Chondrocyte (in vitro differentiated cells): ENCODE data around the gene APOB. TPM values are rescaled to one million over a fixed set of nuclear protein-coding genes. Genes with fewer than 3 reads are reported as not detected.

Source experiments
- DNase-seq: peaks from one replicate; pipeline ENCODE4 v3.0.0; 2021; ENCODE audit warnings: mixed read lengths, low spot score
- H3K27ac Mint-ChIP-seq: one replicate; pipeline ENCODE4 v1.8.0; 2021; ENCODE audit warnings: mild to moderate bottlenecking, moderate library complexity, mixed read lengths; ENCODE audit not compliant: unreplicated experiment
- H3K27me3 Mint-ChIP-seq: 2 replicates; pipeline ENCODE4 v1.8.0; 2021; ENCODE audit warnings: low read depth, mixed read lengths
- H3K36me3 Mint-ChIP-seq: 2 replicates; pipeline ENCODE4 v1.8.0; 2021; ENCODE audit warnings: low read depth, mixed read lengths
- H3K4me1 Mint-ChIP-seq: 2 replicates; pipeline ENCODE4 v1.8.0; 2021; ENCODE audit warnings: low read depth, mild to moderate bottlenecking, mixed read lengths
- H3K4me3 Mint-ChIP-seq: one replicate; pipeline ENCODE4 v1.8.0; 2021; ENCODE audit warnings: mild to moderate bottlenecking, moderate library complexity, mixed read lengths; ENCODE audit not compliant: unreplicated experiment
- H3K9me3 Mint-ChIP-seq: 2 replicates; pipeline ENCODE4 v1.8.0; 2021; ENCODE audit warnings: low read depth, mixed read lengths
- CTCF ChIP-seq: fragments of 200-600 bp; sonication (generic); IDR thresholded peaks from 2 replicates; pipeline ENCODE4 v1.5.0; 2021; ENCODE audit warnings: antibody characterized with exemption, mild to moderate bottlenecking, moderate library complexity
- total RNA-seq: library from RNA; stranded (reverse); gene quantifications from 3 replicates; pipeline ENCODE4 v1.2.1, GENCODE V29; 2021

Gene APOB
- total RNA-seq, 1 donor from 2014 or later, result 0.32 TPM

DNA sequence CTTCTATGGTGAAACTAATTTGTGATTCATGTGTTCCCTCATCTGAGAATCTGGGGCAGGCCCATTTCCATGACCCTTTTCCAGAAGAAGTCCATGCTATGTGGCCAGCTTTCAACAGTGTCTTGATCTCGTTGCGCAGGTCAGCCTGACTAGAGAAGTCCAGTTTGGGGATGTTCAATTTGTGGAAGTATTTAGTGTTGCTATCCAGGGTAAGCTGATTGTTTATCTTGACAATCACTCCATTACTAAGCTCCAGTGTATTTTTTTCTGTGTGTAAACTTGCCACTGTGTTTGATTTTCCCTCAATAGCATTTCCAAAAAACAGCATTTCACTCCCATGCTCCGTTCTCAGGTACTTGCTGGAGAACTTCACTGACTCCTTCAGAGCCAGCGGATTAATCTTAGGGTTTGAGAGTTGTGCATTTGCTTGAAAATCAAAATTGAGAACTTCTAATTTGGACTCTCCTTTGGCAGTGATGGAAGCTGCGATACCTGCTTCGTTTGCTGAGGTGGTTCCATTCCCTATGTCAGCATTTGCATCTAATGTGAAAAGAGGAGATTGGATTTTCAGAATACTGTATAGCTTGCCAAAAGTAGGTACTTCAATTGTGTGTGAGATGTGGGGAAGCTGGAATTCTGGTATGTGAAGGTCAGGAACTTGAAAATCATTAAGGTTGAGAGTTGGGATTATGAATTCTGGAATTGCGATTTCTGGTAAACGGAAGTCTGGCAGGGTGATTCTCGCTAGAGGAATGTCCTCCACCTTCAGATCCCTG is 35.7 kb downstream of the APOB start:
- peaks cover 45% of the 10 kb centered on the region for H3K27me3 Mint-ChIP-seq
- H3K36me3 Mint-ChIP-seq, result peaks cover 7% of the 10 kb centered on the region
- no peak for DNase-seq
- no peak for TF ChIP-seq CTCF
- no peak overlapping the region for H3K27ac Mint-ChIP-seq
- no peaks in the 10 kb centered on the region for H3K4me1 Mint-ChIP-seq
- H3K9me3 Mint-ChIP-seq, result peaks cover 6% of the 10 kb centered on the region
- H3K4me3 Mint-ChIP-seq, result no peak overlapping the region

DNA sequence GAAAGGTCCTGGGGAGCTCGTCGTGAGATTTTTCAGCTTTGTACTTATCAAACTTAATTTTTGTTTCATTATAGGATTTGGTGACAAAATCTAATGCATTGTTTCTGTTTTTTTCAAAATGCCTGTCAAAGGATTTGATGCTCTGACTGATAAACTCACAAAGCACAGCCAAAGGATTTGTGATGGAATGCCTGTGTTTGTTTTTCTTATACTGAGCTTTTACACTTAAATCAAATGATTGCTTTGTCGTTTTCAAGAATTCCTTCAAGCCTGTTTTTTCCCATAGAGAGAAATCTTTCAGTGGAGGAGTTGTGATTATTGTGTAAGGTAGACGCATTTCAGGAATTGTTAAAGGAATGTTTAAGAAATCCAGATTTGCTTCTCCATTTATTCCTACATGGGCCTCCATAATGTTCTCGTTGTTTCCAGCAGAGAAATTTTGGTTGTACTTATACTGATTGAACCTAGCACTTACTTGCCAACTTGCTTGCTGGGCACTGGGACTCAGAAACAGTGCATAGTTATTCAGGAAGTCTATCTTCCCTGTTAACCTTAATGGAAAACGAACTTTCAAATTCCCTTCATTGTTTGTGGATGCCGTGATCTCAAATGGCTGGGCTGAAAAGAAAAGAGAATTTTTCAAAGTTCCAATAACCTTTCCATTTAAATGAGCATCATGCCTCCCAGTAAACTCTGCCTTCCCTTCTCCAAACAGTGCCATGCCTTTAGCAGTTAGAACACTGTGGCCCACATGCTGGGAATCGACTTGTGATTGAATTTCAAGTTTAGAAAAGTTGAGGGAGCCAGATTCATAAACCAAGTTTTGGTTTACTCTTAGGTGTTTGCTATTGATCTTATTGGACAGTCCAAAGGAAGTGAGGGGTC is 36.5 kb downstream of the APOB start:
- TF ChIP-seq CTCF, result no peak
- peaks cover 6% of the 10 kb centered on the region for H3K36me3 Mint-ChIP-seq
- no peak overlapping the region for H3K27ac Mint-ChIP-seq
- peaks cover 44% of the 10 kb centered on the region for H3K27me3 Mint-ChIP-seq
- DNase-seq, result no peak
- H3K4me1 Mint-ChIP-seq, result no peaks in the 10 kb centered on the region
- H3K9me3 Mint-ChIP-seq, result peaks cover 6% of the 10 kb centered on the region
- H3K4me3 Mint-ChIP-seq, result no peak overlapping the region

GRCh38 chr2:21006423-21007128 is 37.3 kb downstream of the APOB start:
- Mint-ChIP-seq H3K9me3 (peaks cover 6% of the 10 kb centered on the region), H3K27me3 (peaks cover 40% of the 10 kb centered on the region), H3K36me3 (peaks cover 3% of the 10 kb centered on the region), H3K4me3 (no peak overlapping the region), H3K4me1 (no peaks in the 10 kb centered on the region), H3K27ac (no peak overlapping the region)
- DNase-seq, result no peak
- TF ChIP-seq CTCF, result no peak

- Mint-ChIP-seq H3K4me1 (no peaks in the 10 kb centered on the region), H3K4me3 (no peak overlapping the region), H3K27me3 (peaks cover 38% of the 10 kb centered on the region), H3K9me3 (peaks cover 6% of the 10 kb centered on the region), H3K27ac (no peak overlapping the region), H3K36me3 (peaks cover 3% of the 10 kb centered on the region)
- DNase-seq, result no peak
- no peak for TF ChIP-seq CTCF
Measured at GRCh38 chr2:21005700-21006422, 38.0 kb downstream of the APOB start.
